Fibroblast of lung (primary cell): ENCODE data around the gene CT47C1.

Experiments
- CTCF ChIP-seq, 2 donors: IDR thresholded peaks in 1 of 2; conservative IDR thresholded peaks in 1 of 2; 1 replicate in 1 of 2; 2 replicates in 1 of 2; pipeline ENCODE4 v1.5.1; 2011 to 2012; ENCODE audit warnings: low read length in 2 of 2, control low read depth in 1 of 2, inconsistent platforms in 1 of 2, low read depth in 1 of 2, mild to moderate bottlenecking in 1 of 2
- EZH2 ChIP-seq: IDR thresholded peaks from 2 replicates; pipeline ENCODE4 v1.5.1; 2012; ENCODE audit warnings: low read length, control low read depth, mild to moderate bottlenecking; ENCODE audit errors: missing control alignments

- TF ChIP-seq EZH2 = no peak
- TF ChIP-seq CTCF (conservative IDR thresholded peaks at IDR 0.05 in 1 of 2, IDR thresholded peaks at IDR 0.05 in 1 of 2; ENCODE audit: low read depth in 1 of 2, low read length in 2 of 2) = no peak
These were observed 9.4 kb upstream of the CT47C1 start for GRCh38 chrX:119063428-119063827.
